ENCODE results near the gene CSKMT. TPM values are rescaled to one million over a fixed set of nuclear protein-coding genes. Genes with fewer than 3 reads are reported as not detected.
"Not testable (repeated sequence)": the region's sequence is repeated elsewhere in the genome, so short reads cannot be mapped to it uniquely, and the experiment has no call there.

The CSKMT gene
- polyA plus RNA-seq, 10 donors, result 1.8 to 4.9 (median 3.1) TPM

DNA sequence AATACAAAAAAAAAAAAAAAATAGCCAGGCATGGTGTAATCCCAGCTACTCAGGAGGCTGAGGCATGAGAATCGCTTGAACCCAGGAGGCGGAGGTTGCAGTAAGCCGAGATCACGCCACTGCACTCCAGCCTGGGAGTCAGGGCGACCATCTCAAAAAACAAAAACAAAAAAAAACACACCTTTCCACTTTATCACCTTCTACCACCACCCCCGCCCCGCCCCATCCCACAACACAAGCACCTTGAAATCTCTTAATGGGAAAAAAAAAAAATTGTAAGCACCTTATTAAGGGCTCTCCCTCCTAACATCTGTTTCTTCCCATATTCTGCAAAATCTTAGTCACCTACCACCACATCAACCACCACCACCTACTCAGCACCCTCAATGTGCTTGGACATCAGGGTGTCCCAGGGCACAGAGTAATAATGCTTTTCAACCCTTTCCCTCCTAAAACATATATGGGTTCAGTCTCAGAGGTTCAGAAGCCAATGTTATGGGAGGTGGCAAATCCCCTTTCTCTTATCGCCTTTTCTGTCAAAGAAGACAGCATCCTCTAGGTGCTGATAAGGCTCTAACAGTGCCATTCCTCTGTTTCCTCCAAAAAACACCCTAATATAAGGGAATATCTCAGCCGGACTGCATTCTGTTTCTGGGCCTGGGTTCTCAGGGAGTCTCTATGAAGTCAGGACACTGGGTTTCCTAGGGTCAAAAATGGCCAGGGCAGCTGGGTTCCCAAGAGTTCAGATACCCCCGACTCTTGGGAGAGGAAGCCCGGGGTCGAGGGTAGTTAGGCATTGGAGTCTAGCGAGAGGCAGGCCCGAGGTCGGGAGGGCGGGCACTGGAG is 12.7 kb upstream of the CSKMT start:
- DNase-seq, result no peak

DNA sequence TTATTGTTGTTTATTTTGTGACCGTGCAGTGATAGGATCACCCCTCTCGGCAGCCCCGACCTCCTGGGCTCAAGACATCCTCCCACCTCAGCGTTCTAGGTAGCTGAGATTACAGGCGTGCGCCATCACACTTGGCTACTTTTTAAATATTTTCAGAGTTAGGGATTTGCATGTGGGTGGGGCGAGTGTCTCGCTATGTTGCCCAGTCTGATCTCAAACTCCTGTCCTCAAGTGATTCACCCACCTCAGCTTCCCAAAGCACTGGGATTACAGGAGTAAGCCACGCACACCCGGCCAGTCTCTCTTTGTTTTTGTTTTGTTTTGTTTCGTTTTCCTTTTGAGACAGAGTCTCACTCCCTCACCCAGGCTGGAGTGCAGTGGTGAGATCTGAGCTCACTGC is 10.8 kb upstream of the CSKMT start:
- no peak for DNase-seq

DNA sequence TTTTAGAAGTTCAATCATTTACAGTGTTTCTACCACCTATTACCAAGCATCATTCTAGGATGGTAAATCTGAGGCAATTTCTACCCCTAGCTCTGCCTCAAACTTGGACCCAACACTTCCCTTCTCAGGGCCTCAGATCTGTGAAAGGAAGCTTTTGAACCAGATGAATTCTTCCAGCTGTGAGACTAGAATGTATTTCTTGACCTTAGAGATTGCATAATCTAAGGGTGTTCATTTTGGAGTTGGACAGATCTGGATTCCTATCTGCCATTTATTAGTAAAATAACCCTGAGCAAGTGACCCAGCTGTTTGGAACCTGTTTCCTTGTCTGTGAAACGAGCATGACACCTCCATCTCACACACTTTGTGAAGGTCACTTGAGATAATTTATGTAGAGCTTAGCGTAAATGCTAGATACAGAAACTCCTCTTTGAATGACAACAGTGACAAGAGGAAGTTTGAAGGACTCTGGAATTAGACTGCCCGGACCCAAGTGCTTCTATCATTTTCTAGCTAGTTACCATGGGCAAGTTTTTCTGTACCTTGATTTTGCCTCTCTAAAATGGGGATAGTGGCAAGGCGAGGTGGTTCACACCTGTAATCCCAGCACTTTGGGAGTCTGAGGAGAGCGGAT is 8.2 kb upstream of the CSKMT start:
- DNase-seq, result no peak

DNA sequence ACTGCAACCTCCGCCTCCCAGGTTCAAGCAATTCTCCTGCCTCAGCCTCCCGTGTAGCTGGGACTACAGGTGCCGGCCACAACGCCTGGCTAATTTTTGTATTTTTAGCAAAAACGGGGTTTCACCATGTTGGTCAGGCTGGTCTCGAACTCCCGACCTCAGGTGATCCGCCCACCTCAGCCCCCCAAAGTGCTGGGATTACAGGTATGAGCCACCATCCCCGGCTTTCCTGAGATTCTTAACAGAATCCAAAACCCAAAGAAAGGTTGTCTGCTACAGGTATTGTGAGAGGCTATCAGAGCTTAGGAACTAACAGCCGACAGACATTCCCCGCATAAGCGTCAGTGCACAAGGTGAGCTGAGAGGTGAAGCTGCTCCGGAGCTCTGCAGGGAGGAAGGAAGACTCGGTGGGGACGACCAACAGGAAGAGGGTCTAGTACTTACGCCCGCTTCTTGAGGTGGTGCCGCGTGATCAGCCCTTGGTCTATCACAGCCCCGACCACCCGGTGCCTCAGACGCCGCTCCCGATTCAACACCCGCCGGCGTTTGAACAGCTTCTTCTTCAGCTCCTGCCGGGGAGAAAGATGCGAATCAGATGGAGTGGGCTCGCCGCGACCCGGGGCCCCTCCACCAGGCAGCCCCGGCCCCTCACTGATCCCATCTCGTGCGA is 572 bp upstream of the CSKMT start:
- DNase-seq, result no peak

- no peak for DNase-seq
Measured at GRCh38 chr11:62665599-62666258, 617 bp downstream of the CSKMT start.

DNA sequence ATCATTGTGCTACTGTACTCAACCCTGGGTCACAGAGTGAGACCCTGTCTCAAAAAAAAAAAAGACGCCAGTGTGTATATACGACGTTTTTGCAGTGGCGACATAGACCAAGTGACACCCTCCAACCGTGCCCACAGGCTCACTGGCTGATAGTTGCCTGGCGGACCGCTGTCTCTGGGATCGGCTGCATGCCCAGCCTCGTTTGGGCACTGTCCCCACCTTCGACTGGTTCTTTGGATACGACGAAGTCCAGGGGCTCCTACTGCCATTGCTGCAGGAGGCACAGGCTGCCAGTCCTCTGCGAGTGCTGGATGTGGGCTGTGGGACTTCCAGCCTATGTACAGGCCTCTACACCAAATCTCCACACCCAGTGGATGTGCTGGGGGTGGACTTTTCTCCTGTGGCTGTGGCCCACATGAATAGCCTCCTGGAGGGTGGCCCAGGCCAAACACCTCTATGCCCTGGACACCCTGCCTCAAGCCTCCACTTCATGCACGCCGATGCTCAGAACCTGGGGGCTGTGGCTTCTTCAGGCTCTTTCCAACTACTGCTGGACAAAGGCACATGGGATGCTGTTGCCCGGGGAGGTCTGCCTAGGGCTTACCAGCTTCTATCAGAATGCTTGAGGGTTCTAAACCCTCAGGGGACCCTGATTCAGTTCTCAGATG is 1.3 kb downstream of the CSKMT start:
- DNase-seq, result no peak

DNA sequence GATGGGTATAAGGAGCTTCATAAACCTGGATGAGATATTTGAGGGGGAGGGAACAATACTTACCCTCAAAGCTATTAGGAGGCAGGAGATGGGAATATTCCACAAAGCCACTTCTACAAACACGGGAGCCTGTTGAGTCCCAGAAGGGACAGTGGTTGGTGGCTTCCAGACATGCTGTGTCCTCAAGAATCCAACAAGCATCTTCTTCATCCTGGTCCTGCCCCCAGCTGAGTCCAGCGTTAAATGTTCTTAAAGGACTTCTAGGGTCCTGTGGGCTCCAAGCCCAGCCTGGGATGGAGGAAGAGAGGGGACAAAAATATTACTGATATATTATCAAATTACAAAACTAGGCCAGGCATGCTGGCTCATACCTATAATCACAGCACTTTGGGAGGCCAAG is 2.3 kb downstream of the CSKMT start:
- DNase-seq, result no peak

DNA sequence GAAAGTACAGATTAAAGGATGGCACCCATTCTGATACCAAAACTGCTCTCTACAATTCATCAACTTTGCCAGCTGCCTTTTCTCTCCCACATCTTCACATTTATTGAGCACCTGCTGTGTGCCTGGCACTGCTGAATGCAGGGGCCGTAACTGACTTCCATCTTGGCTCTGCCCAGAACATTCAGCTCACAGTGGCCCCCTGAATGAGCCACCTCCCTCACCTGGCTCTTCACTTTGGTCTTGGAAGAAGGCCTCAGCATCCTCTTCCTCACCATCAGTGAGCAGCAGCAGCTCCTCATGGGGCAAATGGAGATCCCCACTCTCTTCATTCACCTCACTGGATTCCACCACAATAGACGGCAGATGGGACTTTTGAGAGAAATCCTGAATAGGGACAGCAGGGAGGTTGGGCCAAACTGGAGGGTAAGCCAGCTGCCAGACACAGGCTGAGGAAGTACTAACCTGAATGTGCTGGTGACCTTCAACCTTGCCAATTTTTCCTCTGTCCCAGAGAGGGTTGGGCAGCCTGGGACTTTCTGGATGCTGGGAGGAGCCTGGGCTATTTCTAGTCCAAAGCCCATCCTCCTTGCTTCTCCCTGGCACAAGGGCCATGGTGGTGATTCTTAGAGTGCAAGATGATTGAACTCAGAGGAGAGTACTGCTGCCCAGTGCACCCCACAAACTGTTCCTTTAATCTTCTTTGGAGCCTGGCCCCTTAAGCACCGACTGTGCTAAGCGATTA is 4.5 kb downstream of the CSKMT start:
- no peak for DNase-seq

GRCh38 chr11:62671236-62671607 is 6.1 kb downstream of the CSKMT start:
- DNase-seq, result no peak

DNA sequence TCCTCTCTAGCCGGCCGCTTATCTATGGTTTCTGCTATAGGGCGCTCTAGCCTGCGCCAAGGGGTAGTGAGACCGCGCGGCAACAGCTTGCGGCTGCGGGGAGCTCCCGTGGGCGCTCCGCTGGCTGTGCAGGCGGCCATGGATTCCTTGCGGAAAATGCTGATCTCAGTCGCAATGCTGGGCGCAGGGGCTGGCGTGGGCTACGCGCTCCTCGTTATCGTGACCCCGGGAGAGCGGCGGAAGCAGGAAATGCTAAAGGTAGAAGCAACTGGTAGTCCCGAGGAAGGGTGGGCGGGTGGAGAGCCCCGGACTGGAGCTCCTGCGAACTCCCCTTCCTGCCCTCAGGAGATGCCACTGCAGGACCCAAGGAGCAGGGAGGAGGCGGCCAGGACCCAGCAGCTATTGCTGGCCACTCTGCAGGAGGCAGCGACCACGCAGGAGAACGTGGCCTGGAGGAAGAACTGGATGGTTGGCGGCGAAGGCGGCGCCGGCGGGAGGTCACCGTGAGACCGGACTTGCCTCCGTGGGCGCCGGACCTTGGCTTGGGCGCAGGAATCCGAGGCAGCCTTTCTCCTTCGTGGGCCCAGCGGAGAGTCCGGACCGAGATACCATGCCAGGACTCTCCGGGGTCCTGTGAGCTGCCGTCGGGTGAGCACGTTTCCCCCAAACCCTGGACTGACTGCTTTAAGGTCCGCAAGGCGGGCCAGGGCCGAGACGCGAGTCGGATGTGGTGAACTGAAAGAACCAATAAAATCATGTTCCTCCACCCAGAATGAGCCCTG is 6.7 kb downstream of the CSKMT start, which contains the start of the genes LBHD1 and UQCC3:
Gene LBHD1, minus strand, starts transcription at position 660 of the 782 bp plus-strand sequence. CDS start 2,236 bp downstream, outside the sequence.
Gene UQCC3, plus strand, starts transcription at position 66 of the 782 bp plus-strand sequence. Its CDS starts 73 bp downstream, at position 139.
- peak; percentile 83 to 96 (median 86) for DNase-seq

- no peak for DNase-seq
Measured at GRCh38 chr11:62673196-62673525, 8.0 kb downstream of the CSKMT start.

DNA sequence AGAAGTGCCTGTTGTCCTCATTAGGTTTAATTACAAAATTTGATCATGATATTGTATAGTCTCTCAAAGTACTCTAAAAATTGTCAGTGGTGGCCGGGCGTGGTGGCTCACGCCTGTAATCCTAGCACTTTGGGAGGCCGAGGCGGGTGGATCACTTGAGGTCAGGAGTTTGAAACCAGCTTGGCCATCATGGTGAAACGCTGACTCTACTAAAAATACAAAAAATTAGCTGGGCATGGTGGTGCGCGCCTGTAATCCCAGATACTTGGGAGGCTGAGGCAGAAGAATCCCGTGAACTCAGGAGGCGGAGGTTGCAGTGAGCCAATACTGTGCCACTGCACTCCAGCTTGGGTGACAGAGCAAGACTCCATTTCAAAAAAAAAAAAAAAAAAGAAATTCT is 10.3 kb downstream of the CSKMT start:
- DNase-seq, result not testable (repeated sequence)

- no peak for DNase-seq
Measured at GRCh38 chr11:62676698-62677097, 11.6 kb downstream of the CSKMT start.

DNA sequence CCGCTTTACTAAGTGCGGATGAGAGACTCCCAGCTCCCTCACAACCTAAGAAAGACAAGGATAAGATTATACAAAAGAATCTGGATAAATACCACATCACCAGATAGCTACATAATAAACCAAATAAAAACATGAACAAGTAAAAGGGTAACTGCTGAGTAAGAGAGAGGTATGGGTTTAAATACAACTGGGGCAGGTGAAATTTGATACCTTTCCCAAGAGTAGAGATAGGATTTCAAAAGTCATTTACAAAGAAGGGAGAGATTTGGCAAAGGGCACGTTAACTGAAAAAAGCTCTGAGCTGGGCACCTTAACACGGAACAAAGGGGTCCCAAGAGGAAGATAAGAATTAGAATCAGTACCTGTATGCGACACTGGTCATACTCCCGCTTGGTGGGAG is 12.0 kb downstream of the CSKMT start:
- no peak for DNase-seq

GRCh38 chr11:62677714-62678113 is 12.6 kb downstream of the CSKMT start:
- no peak for DNase-seq

- DNase-seq, result no peak
Measured at GRCh38 chr11:62678433-62678769, 13.3 kb downstream of the CSKMT start.

DNA sequence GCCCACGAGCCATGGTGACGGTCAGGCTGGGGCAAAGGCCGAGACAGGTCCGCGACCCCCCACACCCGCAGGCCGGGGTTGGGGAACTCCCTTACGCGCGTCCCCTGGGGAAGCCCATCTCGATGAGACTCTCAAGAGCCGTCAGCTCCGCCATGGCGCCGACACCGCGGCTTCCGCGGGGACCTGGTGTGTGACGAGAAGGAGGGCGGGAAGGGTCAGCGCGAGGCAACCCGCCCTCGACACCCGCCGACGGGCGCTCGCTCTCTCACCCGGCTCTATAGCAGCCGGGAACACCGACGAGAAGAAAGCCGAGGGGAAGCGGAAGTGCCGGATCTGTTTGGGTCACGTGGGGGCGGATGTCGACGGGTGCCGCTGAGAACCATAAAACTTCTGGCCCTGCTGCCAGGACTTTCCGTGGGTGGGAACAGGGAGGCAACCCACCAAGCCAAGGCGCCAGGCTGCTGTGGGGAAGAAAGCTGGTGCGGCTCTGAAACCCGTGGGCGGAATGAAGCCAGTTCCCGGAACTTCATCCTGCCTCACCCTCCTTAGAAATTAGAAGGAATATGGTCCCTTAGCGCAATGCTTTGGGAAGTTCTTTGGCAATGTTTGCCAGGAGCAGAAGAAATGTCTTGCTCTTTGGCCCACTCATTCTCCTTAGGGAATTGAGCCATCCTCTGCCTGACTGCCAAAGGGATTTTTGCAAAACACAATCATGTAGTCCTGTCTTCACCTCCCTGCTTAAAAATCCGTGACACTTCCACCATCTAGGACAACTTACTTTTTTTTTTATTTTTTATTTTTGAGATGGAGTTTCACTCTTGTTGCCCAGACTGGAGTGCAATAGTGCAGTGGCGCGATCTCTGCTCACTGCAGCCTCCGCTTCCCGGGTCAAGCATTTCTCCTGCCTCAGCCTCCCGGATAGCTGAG is 13.9 kb downstream of the CSKMT start, which contains the start of gene UBXN1:
Gene UBXN1, minus strand, starts transcription at position 304 of the 927 bp plus-strand sequence. Its CDS starts 150 bp downstream, at position 154.
- DNase-seq, result peak; percentile 88 to 97 (median 94)

GRCh38 chr11:62680825-62681240 is 15.7 kb downstream of the CSKMT start:
- DNase-seq, result peak in 2 of 3 donors; percentile 61 to 80

GRCh38 chr11:62682518-62682917 is 17.4 kb downstream of the CSKMT start:
- no peak for DNase-seq
